ENCODE data around the gene IFITM1. TPM values are rescaled to one million over a fixed set of nuclear protein-coding genes. Genes with fewer than 3 reads are reported as not detected.

The IFITM1 gene
- total and polyA plus RNA-seq, 4 donors = 12.6 to 113 (median 66.7) TPM

DNA sequence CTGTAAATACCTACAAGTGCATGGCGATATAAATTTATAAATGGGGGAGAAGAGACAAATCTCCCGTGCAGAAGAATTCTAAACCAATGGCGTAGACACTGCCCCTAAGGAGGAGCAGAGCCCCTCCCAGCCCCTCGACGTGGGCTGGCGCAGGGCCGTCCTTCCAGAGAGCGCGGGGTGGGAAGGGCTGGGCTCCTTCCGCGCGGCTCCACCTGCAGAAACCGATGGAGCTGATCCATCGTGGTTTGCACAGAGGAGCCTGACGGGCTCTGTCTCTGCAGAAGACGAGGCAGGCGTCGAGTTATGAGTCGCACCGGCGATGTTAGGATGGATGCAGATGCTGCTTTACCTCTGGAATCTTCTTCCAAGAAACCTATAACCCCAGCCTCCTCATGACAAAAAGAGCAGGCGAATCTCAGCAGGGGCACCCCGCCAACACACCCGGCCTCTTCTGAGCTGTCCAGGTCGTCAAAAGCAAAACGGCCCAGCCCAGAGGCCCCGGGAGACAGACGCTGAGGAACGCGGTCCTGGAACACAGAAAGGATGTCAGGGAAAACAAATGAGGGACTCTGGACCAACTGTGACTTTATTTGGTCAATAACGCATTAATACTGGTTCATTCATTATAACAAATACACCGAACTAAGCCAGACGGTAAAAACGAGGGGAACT, 44.4 kb downstream of the IFITM1 start:
- TF ChIP-seq FOXA2 (IDR thresholded peaks at IDR 0.05) = no peak
- TF ChIP-seq RAD21 (IDR thresholded peaks at IDR 0.05) = no peak
- no peak for TF ChIP-seq MAX (IDR thresholded peaks at IDR 0.05)
- TF ChIP-seq YY1 (IDR thresholded peaks at IDR 0.05) = no peak
- no peak for TF ChIP-seq HNF4G (IDR thresholded peaks at IDR 0.05)
- no peak for TF ChIP-seq EGR1 (IDR thresholded peaks at IDR 0.05; ENCODE audit: low read depth in 2 of 2)
- TF ChIP-seq, protein P1, sequence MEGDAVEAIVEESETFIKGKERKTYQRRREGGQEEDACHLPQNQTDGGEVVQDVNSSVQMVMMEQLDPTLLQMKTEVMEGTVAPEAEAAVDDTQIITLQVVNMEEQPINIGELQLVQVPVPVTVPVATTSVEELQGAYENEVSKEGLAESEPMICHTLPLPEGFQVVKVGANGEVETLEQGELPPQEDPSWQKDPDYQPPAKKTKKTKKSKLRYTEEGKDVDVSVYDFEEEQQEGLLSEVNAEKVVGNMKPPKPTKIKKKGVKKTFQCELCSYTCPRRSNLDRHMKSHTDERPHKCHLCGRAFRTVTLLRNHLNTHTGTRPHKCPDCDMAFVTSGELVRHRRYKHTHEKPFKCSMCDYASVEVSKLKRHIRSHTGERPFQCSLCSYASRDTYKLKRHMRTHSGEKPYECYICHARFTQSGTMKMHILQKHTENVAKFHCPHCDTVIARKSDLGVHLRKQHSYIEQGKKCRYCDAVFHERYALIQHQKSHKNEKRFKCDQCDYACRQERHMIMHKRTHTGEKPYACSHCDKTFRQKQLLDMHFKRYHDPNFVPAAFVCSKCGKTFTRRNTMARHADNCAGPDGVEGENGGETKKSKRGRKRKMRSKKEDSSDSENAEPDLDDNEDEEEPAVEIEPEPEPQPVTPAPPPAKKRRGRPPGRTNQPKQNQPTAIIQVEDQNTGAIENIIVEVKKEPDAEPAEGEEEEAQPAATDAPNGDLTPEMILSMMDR (IDR thresholded peaks at IDR 0.05; ENCODE audit: low read depth, low read length, missing input control) = no peak
- no peak for TF ChIP-seq JUND (IDR thresholded peaks at IDR 0.05)
- TF ChIP-seq FOXA1 (IDR thresholded peaks at IDR 0.05) = no peak
- no peak for TF ChIP-seq ATF3 (IDR thresholded peaks at IDR 0.05)
- no peak for TF ChIP-seq GABPA (IDR thresholded peaks at IDR 0.05 in 1 of 2, conservative IDR thresholded peaks at IDR 0.05 in 1 of 2)
- TF ChIP-seq REST (IDR thresholded peaks at IDR 0.05) = no peak
- TF ChIP-seq TAF1 (conservative IDR thresholded peaks at IDR 0.05) = no peak
- H3K36me3 ChIP-seq (ENCODE audit: control insufficient read depth in 4 of 4, insufficient read depth in 3 of 4, low read depth in 1 of 4, low read length in 3 of 4) = no peaks in the 10 kb centered on the region
- no peak overlapping the region for H3K27ac ChIP-seq (ENCODE audit: low read depth in 1 of 2, low read length in 2 of 2)
- peaks cover 0 to 6% (median 0%) of the 10 kb centered on the region in 4 donors for H3K9me3 ChIP-seq (ENCODE audit: control insufficient read depth in 4 of 4, low read length in 3 of 4)
- no peaks in the 10 kb centered on the region for H3K27me3 ChIP-seq (ENCODE audit: control insufficient read depth in 4 of 4, insufficient read depth in 4 of 4, low read length in 3 of 4)
- H3K9ac ChIP-seq (ENCODE audit: low read depth in 1 of 2, low read length in 2 of 2) = no peak overlapping the region
- H3K4me1 ChIP-seq (ENCODE audit: control insufficient read depth in 4 of 4, insufficient read depth in 4 of 4, low read length in 3 of 4) = peaks cover 0 to 9% (median 5%) of the 10 kb centered on the region in 4 donors
- no peak for DNase-seq (ENCODE audit: low spot score)
- H3K4me3 ChIP-seq (ENCODE audit: low read depth in 1 of 3, low read length in 3 of 3) = no peak overlapping the region
- WGBS = 70% methylated on average over 34 of the region's 34 CpGs

DNA sequence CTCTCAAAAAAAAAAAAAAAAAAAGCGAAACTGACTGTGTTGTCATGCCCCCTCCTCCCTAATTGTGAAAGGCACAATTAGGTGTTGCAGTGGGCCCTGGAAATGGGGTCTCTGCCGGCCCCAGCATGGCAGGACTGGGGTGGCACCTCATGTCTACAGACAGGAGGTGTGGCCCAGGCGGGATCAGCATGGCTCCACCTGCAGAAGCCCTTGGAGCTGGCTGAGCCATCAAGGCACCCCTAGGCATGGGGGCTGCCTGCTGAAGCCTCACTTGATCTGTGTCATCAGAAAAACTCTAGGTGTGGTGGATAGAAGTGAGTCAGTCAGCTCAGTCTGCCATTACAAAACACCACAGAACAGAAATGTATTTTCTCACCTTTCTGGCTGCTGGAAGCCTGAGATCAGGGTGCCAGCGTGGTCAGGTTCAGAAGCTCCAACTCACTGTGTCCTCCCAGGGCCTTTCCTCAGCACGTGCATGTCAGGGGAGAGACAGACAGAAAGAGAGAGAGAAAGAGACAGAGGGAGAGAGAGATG, 45.4 kb downstream of the IFITM1 start:
- Histone ChIP-seq H3K4me3 (ENCODE audit: low read depth in 1 of 3, low read length in 3 of 3) (no peak overlapping the region), H3K9me3 (ENCODE audit: control insufficient read depth in 4 of 4, low read length in 3 of 4) (peaks cover 0 to 6% (median 0%) of the 10 kb centered on the region in 4 donors), H3K9ac (ENCODE audit: low read depth in 1 of 2, low read length in 2 of 2) (no peak overlapping the region), H3K4me1 (ENCODE audit: control insufficient read depth in 4 of 4, insufficient read depth in 4 of 4, low read length in 3 of 4) (peaks cover 0 to 4% (median 2%) of the 10 kb centered on the region in 4 donors), H3K36me3 (ENCODE audit: control insufficient read depth in 4 of 4, insufficient read depth in 3 of 4, low read depth in 1 of 4, low read length in 3 of 4) (no peaks in the 10 kb centered on the region), H3K27ac (ENCODE audit: low read depth in 1 of 2, low read length in 2 of 2) (no peak overlapping the region), H3K27me3 (ENCODE audit: control insufficient read depth in 4 of 4, insufficient read depth in 4 of 4, low read length in 3 of 4) (no peaks in the 10 kb centered on the region)
- DNase-seq (ENCODE audit: low spot score) = no peak
- 79% methylated on average over 5 of the region's 5 CpGs for WGBS
- TF ChIP-seq, protein P1 (IDR thresholded peaks at IDR 0.05; ENCODE audit: low read depth, low read length, missing input control) = no peak
- TF ChIP-seq HNF4A (conservative IDR thresholded peaks at IDR 0.05) (no peak), RXRA (IDR thresholded peaks at IDR 0.05) (no peak), HNF4G (IDR thresholded peaks at IDR 0.05) (no peak), EGR1 (IDR thresholded peaks at IDR 0.05; ENCODE audit: low read depth in 2 of 2) (no peak), JUND (IDR thresholded peaks at IDR 0.05) (no peak)
